Measurements from ENCODE around the gene LRRC36. TPM values are rescaled to one million over a fixed set of nuclear protein-coding genes. Genes with fewer than 3 reads are reported as not detected.
A peak's percentile ranks its signal among the peaks of the same experiment; 100 is the strongest.
"Not testable (repeated sequence)": the region's sequence is repeated elsewhere in the genome, so short reads cannot be mapped to it uniquely, and the experiment has no call there.

Gene LRRC36
- total RNA-seq, 3 donors from 2014 or later: not detected

DNA sequence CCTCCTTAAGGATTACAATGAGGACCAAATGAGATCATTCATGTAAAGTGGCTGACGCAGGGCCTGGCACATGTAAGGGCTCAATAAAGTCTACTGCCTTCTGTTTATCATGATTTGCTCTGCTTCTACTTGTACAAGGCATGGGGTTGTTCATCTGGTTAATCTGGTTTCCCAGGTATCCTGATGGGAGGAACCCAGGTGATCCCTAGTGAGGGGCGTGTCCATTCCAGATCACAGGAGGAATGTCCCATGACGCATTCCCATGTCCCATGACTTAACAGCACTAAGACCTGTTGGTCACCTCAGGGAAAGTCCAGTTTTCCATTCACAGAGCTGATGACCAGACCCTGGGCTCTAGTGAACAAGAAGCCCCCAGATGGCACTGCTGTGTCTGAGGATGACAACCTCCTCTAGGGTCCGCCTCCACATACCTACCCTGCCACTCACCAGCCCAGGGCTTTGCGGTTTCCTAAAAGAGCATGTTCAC, 78.2 kb downstream of the LRRC36 start:
- H3K27me3 Mint-ChIP-seq (ENCODE audit: low read depth): peaks cover 19% of the 10 kb centered on the region
- H3K9me3 Mint-ChIP-seq: no peaks in the 10 kb centered on the region
- no peaks in the 10 kb centered on the region for H3K4me1 Mint-ChIP-seq (ENCODE audit: low read depth)
- ATAC-seq (no peak), DNase-seq (no peak)
- no peaks in the 10 kb centered on the region for H3K36me3 Mint-ChIP-seq (ENCODE audit: insufficient read depth)
- no peak overlapping the region for H3K4me3 Mint-ChIP-seq

DNA sequence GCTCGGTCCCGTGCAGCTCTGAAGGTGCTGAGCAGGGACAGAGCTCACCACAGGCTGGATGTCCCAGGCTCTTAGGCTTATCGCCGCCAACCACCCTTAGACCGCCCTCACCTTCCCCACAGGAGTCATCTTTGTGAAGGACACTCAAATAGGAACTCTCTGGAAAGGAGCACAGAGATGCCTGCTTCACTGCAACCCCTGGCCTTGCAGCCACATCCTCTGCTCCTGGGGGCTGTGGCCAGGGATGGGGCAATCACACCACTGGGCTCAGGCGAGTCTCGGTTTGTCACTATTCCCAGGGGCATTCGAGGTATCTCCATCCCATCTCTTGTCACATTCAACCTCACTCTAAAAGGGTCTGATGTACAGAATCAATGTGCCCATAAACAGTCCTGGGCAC, 78.7 kb downstream of the LRRC36 start:
- ATAC-seq (no peak), DNase-seq (no peak)
- Mint-ChIP-seq H3K36me3 (ENCODE audit: insufficient read depth) (no peaks in the 10 kb centered on the region), H3K4me1 (ENCODE audit: low read depth) (no peaks in the 10 kb centered on the region), H3K9me3 (no peaks in the 10 kb centered on the region), H3K27me3 (ENCODE audit: low read depth) (peaks cover 21% of the 10 kb centered on the region), H3K4me3 (no peak overlapping the region)

DNA sequence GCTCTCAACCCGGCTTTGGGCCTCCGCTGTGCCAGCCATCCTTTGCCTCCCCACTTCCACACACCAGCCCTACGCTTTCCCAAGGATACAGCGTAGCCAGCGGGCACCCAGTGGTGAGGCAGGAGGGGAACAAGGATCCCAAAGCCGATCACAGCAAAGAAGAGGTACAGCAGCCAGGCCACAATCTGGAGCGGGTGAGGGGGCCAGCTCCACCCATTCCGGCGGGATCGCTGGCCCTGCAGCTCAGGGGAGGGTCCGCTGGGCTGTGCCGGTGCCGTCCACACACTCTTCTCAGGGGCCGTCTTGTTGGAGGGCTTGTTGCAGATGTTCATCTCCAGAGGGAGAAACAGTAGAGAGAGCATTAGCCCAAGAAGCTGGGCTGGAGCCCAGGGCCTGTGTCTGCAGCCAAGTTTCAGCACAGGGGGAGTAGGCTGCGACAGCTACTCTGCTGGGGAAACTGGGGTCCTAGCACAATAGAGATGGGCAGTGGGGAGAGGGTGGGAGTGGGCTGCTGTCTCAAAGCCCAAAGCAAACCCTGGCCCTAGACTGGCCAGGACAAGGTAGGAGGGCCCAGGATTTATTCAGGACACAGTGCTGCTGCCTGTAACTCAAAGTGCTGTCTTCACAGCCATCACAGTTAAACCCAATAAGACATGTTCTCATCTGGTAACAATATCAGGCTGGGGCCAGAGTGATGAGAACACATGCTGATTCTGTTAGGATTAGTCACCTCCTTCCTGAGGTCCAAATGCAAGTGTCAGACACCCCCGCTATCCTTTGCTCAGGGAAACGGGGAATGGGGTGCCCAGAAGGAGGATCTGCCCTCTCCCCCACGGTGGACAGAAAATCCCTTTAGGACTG, 79.7 kb downstream of the LRRC36 start:
- Mint-ChIP-seq H3K9me3 (no peaks in the 10 kb centered on the region), H3K4me3 (no peak overlapping the region), H3K4me1 (ENCODE audit: low read depth) (no peaks in the 10 kb centered on the region), H3K36me3 (ENCODE audit: insufficient read depth) (no peaks in the 10 kb centered on the region), H3K27me3 (ENCODE audit: low read depth) (peaks cover 22% of the 10 kb centered on the region)
- ATAC-seq (no peak), DNase-seq (no peak)

DNA sequence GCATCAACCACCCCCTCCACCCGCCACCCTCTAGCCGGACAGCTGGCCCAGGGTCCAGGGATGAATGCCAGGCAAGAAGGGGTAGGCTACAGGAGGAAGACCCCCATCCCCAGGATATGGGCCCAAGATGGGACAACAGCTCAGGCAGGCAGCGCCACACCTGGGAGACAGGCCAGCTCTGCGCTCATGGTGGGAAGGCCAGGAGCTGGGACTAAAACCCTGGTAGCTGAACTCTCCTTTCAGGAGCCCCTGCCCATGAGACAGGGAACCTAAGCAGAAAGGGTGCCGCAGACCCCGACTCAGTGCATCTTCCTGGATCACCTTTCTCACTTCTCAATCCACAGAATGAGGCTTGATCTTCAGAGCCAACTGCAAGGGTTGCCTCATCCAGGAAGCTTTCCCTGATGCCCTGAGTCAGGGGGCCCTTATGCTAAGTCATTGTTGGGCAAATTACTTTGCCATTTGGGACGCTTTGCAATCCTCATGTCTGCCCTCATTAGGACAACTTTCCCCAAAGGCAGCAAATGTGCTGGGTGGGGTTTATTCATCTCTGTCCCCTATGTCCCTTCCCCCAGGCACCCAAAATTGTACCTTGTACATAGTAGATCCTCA, 80.7 kb downstream of the LRRC36 start:
- Mint-ChIP-seq H3K4me1 (ENCODE audit: low read depth) (no peaks in the 10 kb centered on the region), H3K9me3 (no peaks in the 10 kb centered on the region), H3K27me3 (ENCODE audit: low read depth) (peaks cover 25% of the 10 kb centered on the region), H3K4me3 (no peak overlapping the region), H3K36me3 (ENCODE audit: insufficient read depth) (no peaks in the 10 kb centered on the region)
- DNase-seq: no peak
- ATAC-seq: no peak

DNA sequence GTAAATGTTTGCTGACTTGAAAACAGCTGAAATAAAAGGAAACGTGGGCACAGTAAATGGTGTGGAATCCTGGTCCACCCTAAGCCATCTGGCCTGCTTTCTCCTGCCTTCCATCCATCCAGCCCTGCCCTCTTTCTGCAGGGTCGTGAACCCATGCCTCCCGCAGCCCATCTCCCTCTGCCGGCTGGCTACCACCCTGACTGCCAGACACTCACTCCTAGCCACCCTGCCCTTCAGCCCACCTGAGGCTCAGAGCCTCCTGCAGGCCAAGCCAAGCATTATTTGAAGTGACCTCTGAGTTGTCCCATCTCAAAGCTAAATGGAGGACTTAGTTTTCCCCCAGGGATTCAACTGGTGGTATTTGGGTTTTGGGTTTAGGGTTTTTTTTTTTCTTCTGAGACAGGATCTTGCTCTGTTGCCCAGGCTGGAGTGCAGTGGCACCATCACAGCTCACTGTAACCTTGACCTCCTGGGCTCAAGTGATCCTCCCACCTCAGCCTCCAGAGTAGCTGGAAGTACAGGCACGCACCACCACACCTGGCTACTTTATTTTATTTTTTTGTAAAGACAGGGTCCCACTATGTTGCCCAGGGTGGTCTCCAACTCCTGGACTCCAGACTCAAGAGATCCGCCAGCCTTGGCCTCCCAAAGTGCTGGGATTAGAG, 81.3 kb downstream of the LRRC36 start:
- Mint-ChIP-seq H3K4me3 (no peak overlapping the region), H3K36me3 (ENCODE audit: insufficient read depth) (no peaks in the 10 kb centered on the region), H3K27me3 (ENCODE audit: low read depth) (peaks cover 22% of the 10 kb centered on the region), H3K4me1 (ENCODE audit: low read depth) (no peaks in the 10 kb centered on the region), H3K9me3 (no peaks in the 10 kb centered on the region)
- no peak for ATAC-seq
- no peak for DNase-seq

DNA sequence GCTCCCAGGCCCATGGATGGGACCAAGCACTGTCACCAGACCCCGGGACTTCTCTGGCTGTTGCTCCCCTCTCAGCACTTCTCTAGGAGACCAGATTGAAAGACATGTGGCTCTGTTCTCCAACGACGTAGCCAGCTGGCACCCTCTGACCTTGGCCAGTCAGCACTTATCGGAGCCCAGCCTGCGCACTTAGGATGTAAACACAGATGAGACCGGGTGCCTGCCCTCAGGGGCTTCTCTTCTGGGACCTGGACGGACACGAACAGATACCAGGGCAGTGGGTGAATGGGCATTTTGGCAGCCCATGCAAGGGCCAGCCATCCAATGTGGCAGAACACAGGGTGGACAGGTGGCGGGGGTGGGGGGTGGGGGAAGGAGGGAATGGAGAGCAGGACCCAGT, 83.0 kb downstream of the LRRC36 start:
- Mint-ChIP-seq H3K4me3 (no peak overlapping the region), H3K36me3 (ENCODE audit: insufficient read depth) (no peaks in the 10 kb centered on the region), H3K27me3 (ENCODE audit: low read depth) (peaks cover 26% of the 10 kb centered on the region), H3K9me3 (no peaks in the 10 kb centered on the region), H3K4me1 (ENCODE audit: low read depth) (no peaks in the 10 kb centered on the region)
- ATAC-seq: no peak
- DNase-seq: no peak

DNA sequence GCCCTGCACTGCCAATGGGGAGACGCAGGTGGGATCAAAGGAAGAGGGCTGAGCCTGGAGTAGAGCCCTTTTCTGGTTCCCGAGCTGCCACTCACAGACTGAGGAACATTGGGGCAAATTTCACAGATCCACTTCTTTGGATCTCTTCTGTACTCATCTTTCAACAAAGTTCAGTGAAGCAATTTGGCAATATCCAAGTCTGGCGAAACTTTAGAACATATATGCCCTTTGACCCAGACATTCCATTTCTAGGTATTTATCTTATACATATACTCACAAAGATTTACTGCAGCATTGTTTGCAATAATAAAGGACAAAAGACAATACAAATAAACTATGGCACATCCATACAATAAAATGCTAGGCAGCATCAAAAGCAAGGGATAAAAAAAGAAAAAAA, 84.7 kb downstream of the LRRC36 start:
- peaks cover 4% of the 10 kb centered on the region for H3K4me1 Mint-ChIP-seq (ENCODE audit: low read depth)
- no peaks in the 10 kb centered on the region for H3K36me3 Mint-ChIP-seq (ENCODE audit: insufficient read depth)
- DNase-seq: no peak
- peaks cover 33% of the 10 kb centered on the region for H3K27me3 Mint-ChIP-seq (ENCODE audit: low read depth)
- no peak for ATAC-seq
- no peak overlapping the region for H3K4me3 Mint-ChIP-seq
- no peaks in the 10 kb centered on the region for H3K9me3 Mint-ChIP-seq

DNA sequence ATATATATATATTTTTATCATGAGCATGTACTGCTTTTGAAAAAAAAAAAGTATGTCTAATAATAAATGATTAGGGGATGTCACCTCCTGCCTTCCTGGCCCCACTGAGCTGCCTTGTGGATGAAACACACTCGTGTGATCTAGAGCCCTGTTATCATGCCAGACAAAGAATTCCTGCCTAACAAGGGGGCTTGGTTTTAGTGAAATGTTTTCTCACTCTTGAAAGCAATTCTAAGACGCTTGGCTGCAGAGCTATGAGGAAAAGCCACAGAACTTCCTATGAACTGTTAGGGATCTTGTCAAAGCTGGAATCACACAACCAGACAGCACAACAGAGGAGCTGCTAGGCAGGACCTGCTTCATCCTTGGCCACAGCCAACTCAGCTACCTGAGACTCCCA, 85.7 kb downstream of the LRRC36 start:
- DNase-seq (no peak), ATAC-seq (no peak)
- Mint-ChIP-seq H3K4me3 (no peak overlapping the region), H3K9me3 (no peaks in the 10 kb centered on the region), H3K27me3 (ENCODE audit: low read depth) (peaks cover 41% of the 10 kb centered on the region), H3K36me3 (ENCODE audit: insufficient read depth) (no peaks in the 10 kb centered on the region), H3K4me1 (ENCODE audit: low read depth) (peaks cover 9% of the 10 kb centered on the region)

DNA sequence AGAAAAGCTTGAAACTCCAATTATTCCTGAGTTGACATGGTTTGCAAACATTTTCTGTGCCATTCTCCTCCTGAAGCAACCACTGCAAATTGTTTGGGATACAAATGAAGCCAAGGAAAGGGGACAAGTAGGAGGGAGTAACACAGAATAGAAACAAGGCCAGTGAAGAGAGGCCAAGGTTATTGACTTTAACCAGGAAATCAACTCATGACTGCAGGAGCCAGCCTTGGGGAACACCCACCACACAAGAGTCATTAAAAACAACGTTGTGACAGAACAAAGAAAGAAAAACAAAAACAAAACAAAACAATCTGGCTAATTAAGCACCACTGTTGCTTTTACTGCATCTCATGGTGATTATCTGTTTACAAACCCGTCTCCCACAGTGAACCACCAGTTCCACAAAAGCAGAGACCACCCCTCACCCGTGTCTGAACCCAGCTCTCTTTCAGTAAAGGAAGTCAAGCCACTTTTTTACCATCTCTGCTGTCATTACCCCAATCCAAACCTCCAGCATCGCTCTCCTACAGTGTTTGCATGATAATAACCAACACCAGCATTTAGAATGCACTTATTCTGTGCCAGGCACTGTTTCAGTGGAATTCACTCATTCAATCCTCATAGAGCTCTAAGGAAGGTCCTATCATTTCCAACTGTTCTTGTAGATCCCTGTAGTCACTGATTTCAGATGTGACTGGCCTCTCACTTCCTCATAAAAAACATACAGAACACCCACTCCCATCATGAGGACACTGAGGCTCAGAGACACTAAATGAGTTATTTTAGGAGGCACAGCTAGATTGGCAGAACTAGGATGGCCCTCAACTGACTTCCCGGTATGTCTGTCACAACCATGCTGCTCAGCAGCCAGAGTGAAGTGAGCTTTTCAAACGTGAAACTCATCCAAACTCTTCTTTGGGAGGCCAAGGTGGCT, 87.6 kb downstream of the LRRC36 start:
- DNase-seq (no peak), ATAC-seq (no peak)
- H3K4me1 Mint-ChIP-seq (ENCODE audit: low read depth): peaks cover 9% of the 10 kb centered on the region
- no peaks in the 10 kb centered on the region for H3K36me3 Mint-ChIP-seq (ENCODE audit: insufficient read depth)
- H3K9me3 Mint-ChIP-seq: no peaks in the 10 kb centered on the region
- H3K4me3 Mint-ChIP-seq: no peak overlapping the region
- H3K27me3 Mint-ChIP-seq (ENCODE audit: low read depth): peaks cover 44% of the 10 kb centered on the region

GRCh38 chr16:67415421-67415820, 88.8 kb downstream of the LRRC36 start:
- ATAC-seq; DNase-seq; H3K4me1 Mint-ChIP-seq (ENCODE audit: low read depth); H3K36me3 Mint-ChIP-seq (ENCODE audit: insufficient read depth); H3K9me3 Mint-ChIP-seq: not testable (repeated sequence)
- Mint-ChIP-seq H3K27me3 (ENCODE audit: low read depth) (peaks cover 44% of the 10 kb centered on the region), H3K4me3 (peak overlapping the region; percentile 48)

GRCh38 chr16:67415872-67416793, 89.5 kb downstream of the LRRC36 start, which contains the start of gene ZDHHC1:
ZDHHC1 (minus strand) TSS chr16:67416477; CDS start chr16:67407775, 8,702 bp downstream.
- ATAC-seq (peak; percentile 92 to 95), DNase-seq (peak; percentile 34)
- Mint-ChIP-seq H3K4me1 (ENCODE audit: low read depth) (peaks cover 9% of the 10 kb centered on the region), H3K9me3 (no peaks in the 10 kb centered on the region), H3K36me3 (ENCODE audit: insufficient read depth) (no peaks in the 10 kb centered on the region), H3K27me3 (ENCODE audit: low read depth) (peaks cover 44% of the 10 kb centered on the region), H3K4me3 (peak within 1 kb of the TSS; percentile 62)

DNA sequence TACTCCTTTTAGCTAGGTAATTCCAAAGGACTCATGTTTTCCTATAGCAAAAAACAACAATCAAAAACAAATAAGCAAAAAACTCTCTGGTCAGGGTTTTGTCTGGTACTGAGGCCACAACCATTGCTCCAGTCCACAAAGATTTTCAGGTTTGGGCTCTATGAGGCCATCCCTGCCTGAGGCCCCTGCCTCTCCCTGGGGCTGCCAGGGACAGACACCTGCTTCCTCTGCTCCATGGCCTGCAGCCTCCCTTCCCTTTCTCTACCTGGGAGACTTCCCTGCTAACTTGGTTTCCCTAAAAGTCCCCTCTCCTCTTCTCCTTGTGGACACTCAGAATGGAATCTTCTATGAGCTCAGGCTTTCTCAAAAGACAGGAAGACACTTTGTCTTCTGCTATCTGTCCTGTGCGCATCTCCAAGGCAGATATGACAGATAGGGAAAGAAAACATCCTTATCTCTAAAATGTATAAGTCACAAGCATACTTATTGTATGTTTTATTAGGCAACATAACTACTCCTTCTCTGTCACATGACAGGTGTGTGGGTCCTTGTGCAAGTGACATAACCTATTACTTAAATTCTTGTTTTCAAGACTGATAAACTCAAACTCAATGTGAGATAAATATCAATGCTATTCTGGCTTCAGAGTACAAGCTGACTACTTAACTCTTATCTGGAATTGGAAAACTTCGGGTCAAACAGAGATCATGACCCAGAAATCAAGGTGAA, 90.9 kb downstream of the LRRC36 start:
- peaks cover 40% of the 10 kb centered on the region for H3K27me3 Mint-ChIP-seq (ENCODE audit: low read depth)
- peaks cover 9% of the 10 kb centered on the region for H3K4me1 Mint-ChIP-seq (ENCODE audit: low read depth)
- no peaks in the 10 kb centered on the region for H3K9me3 Mint-ChIP-seq
- H3K36me3 Mint-ChIP-seq (ENCODE audit: insufficient read depth): no peaks in the 10 kb centered on the region
- ATAC-seq (no peak), DNase-seq (no peak)
- H3K4me3 Mint-ChIP-seq: peak overlapping the region; percentile 32

All from activated T-cell treated with anti-CD3 and anti-CD28 coated beads, Interleukin-2, amount 50 U/mL, for 4 hours (primary cell).